Mucosa of rectum (tissue), 2 donors: Measurements from ENCODE around the gene LRRK1.

ENCODE experiments used
- H3K27ac ChIP-seq, 2 donors: one replicate each; pipeline ENCODE4 v1.7.0; 2013; ENCODE audit warnings: inconsistent platforms in 2 of 2, low read depth in 2 of 2, low read length in 2 of 2
- H3K27me3 ChIP-seq, 2 donors: one replicate each; pipeline ENCODE4 v1.7.0; 2013; ENCODE audit warnings: low read length in 2 of 2; ENCODE audit not compliant: control insufficient read depth in 2 of 2, insufficient read depth in 2 of 2
- H3K36me3 ChIP-seq, 2 donors: one replicate each; pipeline ENCODE4 v1.7.0; 2013; ENCODE audit warnings: low read length in 2 of 2; ENCODE audit not compliant: control insufficient read depth in 2 of 2, insufficient read depth in 2 of 2
- H3K4me1 ChIP-seq, 2 donors: one replicate each; pipeline ENCODE4 v1.7.0; 2013; ENCODE audit warnings: low read length in 2 of 2, mild to moderate bottlenecking in 1 of 2; ENCODE audit not compliant: control insufficient read depth in 2 of 2, insufficient read depth in 2 of 2
- H3K4me3 ChIP-seq, 2 donors: one replicate each; pipeline ENCODE4 v1.7.0; 2013; ENCODE audit warnings: low read length in 2 of 2
- H3K9ac ChIP-seq, 2 donors: one replicate each; pipeline ENCODE4 v1.7.0; 2013; ENCODE audit warnings: low read length in 2 of 2, low read depth in 1 of 2, mild to moderate bottlenecking in 1 of 2
- H3K9me3 ChIP-seq, 2 donors: one replicate each; pipeline ENCODE4 v1.7.0; 2013; ENCODE audit warnings: low read length in 2 of 2; ENCODE audit not compliant: control insufficient read depth in 2 of 2
- donor health status: healthy.
- donor health status: Normal muscosa, but diverticular disease.

The LRRK1 gene

GRCh38 chr15:101000271-101000681 is 81.1 kb downstream of the LRRK1 start:
- H3K4me3 ChIP-seq, result no peak overlapping the region
- H3K27me3 ChIP-seq, result no peaks in the 10 kb centered on the region
- peaks cover 10 to 26% of the 10 kb centered on the region in 2 donors for H3K36me3 ChIP-seq
- no peak overlapping the region for H3K27ac ChIP-seq
- H3K9ac ChIP-seq, result no peak overlapping the region
- H3K4me1 ChIP-seq, result peaks cover 2 to 19% of the 10 kb centered on the region in 2 donors
- no peaks in the 10 kb centered on the region for H3K9me3 ChIP-seq

- peaks cover 2 to 13% of the 10 kb centered on the region in 2 donors for H3K4me1 ChIP-seq
- H3K9me3 ChIP-seq, result no peaks in the 10 kb centered on the region
- H3K27me3 ChIP-seq, result no peaks in the 10 kb centered on the region
- no peak overlapping the region for H3K27ac ChIP-seq
- H3K9ac ChIP-seq, result no peak overlapping the region
- peaks cover 10 to 24% of the 10 kb centered on the region in 2 donors for H3K36me3 ChIP-seq
- no peak overlapping the region for H3K4me3 ChIP-seq
Measured at GRCh38 chr15:101001056-101001455, 81.9 kb downstream of the LRRK1 start.

- H3K4me3 ChIP-seq, result no peak overlapping the region
- H3K36me3 ChIP-seq, result peaks cover 10 to 19% of the 10 kb centered on the region in 2 donors
- no peaks in the 10 kb centered on the region for H3K9me3 ChIP-seq
- no peak overlapping the region for H3K9ac ChIP-seq
- H3K27ac ChIP-seq, result peak overlapping the region in 1 of 2 donors; percentile 38
- H3K27me3 ChIP-seq, result no peaks in the 10 kb centered on the region
- peaks cover 3 to 9% of the 10 kb centered on the region in 2 donors for H3K4me1 ChIP-seq
Measured at GRCh38 chr15:101001796-101002195, 82.6 kb downstream of the LRRK1 start.

GRCh38 chr15:101003081-101003480 is 83.9 kb downstream of the LRRK1 start:
- H3K4me1 ChIP-seq, result peaks cover 11 to 17% of the 10 kb centered on the region in 2 donors
- no peak overlapping the region for H3K9ac ChIP-seq
- H3K27ac ChIP-seq, result no peak overlapping the region
- no peaks in the 10 kb centered on the region for H3K27me3 ChIP-seq
- H3K36me3 ChIP-seq, result peaks cover 10 to 19% of the 10 kb centered on the region in 2 donors
- H3K4me3 ChIP-seq, result no peak overlapping the region
- no peaks in the 10 kb centered on the region for H3K9me3 ChIP-seq

GRCh38 chr15:101003706-101004105 is 84.5 kb downstream of the LRRK1 start:
- Histone ChIP-seq H3K9me3 (no peaks in the 10 kb centered on the region), H3K27ac (no peak overlapping the region), H3K27me3 (no peaks in the 10 kb centered on the region), H3K4me3 (no peak overlapping the region), H3K36me3 (peaks cover 10 to 19% of the 10 kb centered on the region in 2 donors), H3K9ac (no peak overlapping the region), H3K4me1 (peaks cover 11 to 20% of the 10 kb centered on the region in 2 donors)

- no peak overlapping the region for H3K27ac ChIP-seq
- H3K4me3 ChIP-seq, result no peak overlapping the region
- H3K9ac ChIP-seq, result no peak overlapping the region
- H3K36me3 ChIP-seq, result peaks cover 10 to 19% of the 10 kb centered on the region in 2 donors
- H3K27me3 ChIP-seq, result no peaks in the 10 kb centered on the region
- no peaks in the 10 kb centered on the region for H3K9me3 ChIP-seq
- peaks cover 11 to 21% of the 10 kb centered on the region in 2 donors for H3K4me1 ChIP-seq
Measured at GRCh38 chr15:101004500-101004899, 85.3 kb downstream of the LRRK1 start.

- H3K9ac ChIP-seq, result no peak overlapping the region
- H3K9me3 ChIP-seq, result no peaks in the 10 kb centered on the region
- H3K27ac ChIP-seq, result no peak overlapping the region
- peaks cover 10 to 22% of the 10 kb centered on the region in 2 donors for H3K36me3 ChIP-seq
- H3K27me3 ChIP-seq, result no peaks in the 10 kb centered on the region
- H3K4me1 ChIP-seq, result peaks cover 11 to 21% of the 10 kb centered on the region in 2 donors
- H3K4me3 ChIP-seq, result no peak overlapping the region
Measured at GRCh38 chr15:101004986-101005747, 86.0 kb downstream of the LRRK1 start.

- H3K4me3 ChIP-seq, result peak overlapping the region; percentile 28 to 69
- H3K4me1 ChIP-seq, result peaks cover 10 to 16% of the 10 kb centered on the region in 2 donors
- peaks cover 0 to 22% of the 10 kb centered on the region in 2 donors for H3K36me3 ChIP-seq
- H3K9ac ChIP-seq, result peak overlapping the region; percentile 0 to 11
- H3K27ac ChIP-seq, result no peak overlapping the region
- no peaks in the 10 kb centered on the region for H3K27me3 ChIP-seq
- H3K9me3 ChIP-seq, result no peaks in the 10 kb centered on the region
Measured at GRCh38 chr15:101006931-101007691, 88.0 kb downstream of the LRRK1 start.

GRCh38 chr15:101008158-101009139 is 89.3 kb downstream of the LRRK1 start:
- peaks cover 9 to 12% of the 10 kb centered on the region in 2 donors for H3K4me1 ChIP-seq
- peak overlapping the region; percentile 3 to 47 for H3K27ac ChIP-seq
- H3K9me3 ChIP-seq, result no peaks in the 10 kb centered on the region
- peak overlapping the region; percentile 69 to 73 for H3K4me3 ChIP-seq
- peaks cover 0 to 21% of the 10 kb centered on the region in 2 donors for H3K36me3 ChIP-seq
- H3K27me3 ChIP-seq, result no peaks in the 10 kb centered on the region
- peak overlapping the region; percentile 58 to 72 for H3K9ac ChIP-seq
